Measurements from ENCODE around the gene RNF175. TPM values are rescaled to one million over a fixed set of nuclear protein-coding genes. Genes with fewer than 3 reads are reported as not detected.

RNF175 gene
- total and polyA plus RNA-seq, 7 donors, result 0.26 to 1.8 (median 0.99) TPM; not detected in 4

DNA sequence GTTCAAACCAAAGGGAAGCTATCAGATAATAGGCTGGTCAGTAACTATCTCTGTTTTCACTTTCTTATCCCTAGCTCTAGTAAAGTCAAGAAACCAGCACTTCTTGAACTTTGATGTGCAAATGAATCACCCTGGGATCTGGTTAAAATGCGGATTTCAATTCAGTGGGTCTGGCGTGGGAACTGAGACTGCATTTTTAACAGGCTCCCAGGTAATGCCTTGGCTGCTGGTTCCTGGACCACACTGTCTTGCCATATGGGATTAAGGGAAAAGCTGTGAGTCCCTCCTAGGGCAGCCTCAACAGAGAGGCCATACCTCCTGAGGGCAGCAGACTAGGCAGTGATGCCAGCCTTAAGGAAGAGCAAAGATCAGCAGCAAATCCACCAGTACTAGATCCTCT, 1.7 kb downstream of the RNF175 start:
- 82 to 89% methylated on average over 2 of the region's 2 CpGs for WGBS, 2 donors
- no peaks in the 10 kb centered on the region for H3K36me3 ChIP-seq
- TF ChIP-seq, protein P1, sequence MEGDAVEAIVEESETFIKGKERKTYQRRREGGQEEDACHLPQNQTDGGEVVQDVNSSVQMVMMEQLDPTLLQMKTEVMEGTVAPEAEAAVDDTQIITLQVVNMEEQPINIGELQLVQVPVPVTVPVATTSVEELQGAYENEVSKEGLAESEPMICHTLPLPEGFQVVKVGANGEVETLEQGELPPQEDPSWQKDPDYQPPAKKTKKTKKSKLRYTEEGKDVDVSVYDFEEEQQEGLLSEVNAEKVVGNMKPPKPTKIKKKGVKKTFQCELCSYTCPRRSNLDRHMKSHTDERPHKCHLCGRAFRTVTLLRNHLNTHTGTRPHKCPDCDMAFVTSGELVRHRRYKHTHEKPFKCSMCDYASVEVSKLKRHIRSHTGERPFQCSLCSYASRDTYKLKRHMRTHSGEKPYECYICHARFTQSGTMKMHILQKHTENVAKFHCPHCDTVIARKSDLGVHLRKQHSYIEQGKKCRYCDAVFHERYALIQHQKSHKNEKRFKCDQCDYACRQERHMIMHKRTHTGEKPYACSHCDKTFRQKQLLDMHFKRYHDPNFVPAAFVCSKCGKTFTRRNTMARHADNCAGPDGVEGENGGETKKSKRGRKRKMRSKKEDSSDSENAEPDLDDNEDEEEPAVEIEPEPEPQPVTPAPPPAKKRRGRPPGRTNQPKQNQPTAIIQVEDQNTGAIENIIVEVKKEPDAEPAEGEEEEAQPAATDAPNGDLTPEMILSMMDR (IDR thresholded peaks at IDR 0.05), result no peak
- TF ChIP-seq POLR2A (IDR thresholded peaks at IDR 0.05), result no peak
- no peak for TF ChIP-seq EP300 (IDR thresholded peaks at IDR 0.05)
- TF ChIP-seq POLR2AphosphoS5 (IDR thresholded peaks at IDR 0.05), result no peak
- no peak overlapping the region for H3K27ac ChIP-seq
- H3K27me3 ChIP-seq, result peaks cover 0 to 20% (median 6%) of the 10 kb centered on the region in 3 donors
- no peak for DNase-seq
- intact Hi-C loops (cut with DNase I), result no loop called here
- no peaks in the 10 kb centered on the region for H3K9me3 ChIP-seq
- H3K4me1 ChIP-seq, result peaks cover 0 to 12% (median 5%) of the 10 kb centered on the region in 4 donors
- no peak overlapping the region for H3K4me3 ChIP-seq

GRCh38 chr4:153757407-153757806, 2.4 kb downstream of the RNF175 start:
- TF ChIP-seq POLR2A (IDR thresholded peaks at IDR 0.05) (no peak), POLR2AphosphoS5 (IDR thresholded peaks at IDR 0.05) (no peak), EP300 (IDR thresholded peaks at IDR 0.05) (no peak)
- TF ChIP-seq, protein P1 (IDR thresholded peaks at IDR 0.05), result no peak
- H3K27ac ChIP-seq, result no peak overlapping the region
- peaks cover 0 to 20% (median 6%) of the 10 kb centered on the region in 3 donors for H3K27me3 ChIP-seq
- DNase-seq, result no peak
- no peak overlapping the region for H3K4me3 ChIP-seq
- no peaks in the 10 kb centered on the region for H3K9me3 ChIP-seq
- WGBS, 2 donors, result 73 to 79% methylated on average over 1 of the region's 1 CpG
- no peaks in the 10 kb centered on the region for H3K36me3 ChIP-seq
- peaks cover 0 to 12% (median 5%) of the 10 kb centered on the region in 4 donors for H3K4me1 ChIP-seq
- intact Hi-C loops (cut with DNase I), result no loop called here

DNA sequence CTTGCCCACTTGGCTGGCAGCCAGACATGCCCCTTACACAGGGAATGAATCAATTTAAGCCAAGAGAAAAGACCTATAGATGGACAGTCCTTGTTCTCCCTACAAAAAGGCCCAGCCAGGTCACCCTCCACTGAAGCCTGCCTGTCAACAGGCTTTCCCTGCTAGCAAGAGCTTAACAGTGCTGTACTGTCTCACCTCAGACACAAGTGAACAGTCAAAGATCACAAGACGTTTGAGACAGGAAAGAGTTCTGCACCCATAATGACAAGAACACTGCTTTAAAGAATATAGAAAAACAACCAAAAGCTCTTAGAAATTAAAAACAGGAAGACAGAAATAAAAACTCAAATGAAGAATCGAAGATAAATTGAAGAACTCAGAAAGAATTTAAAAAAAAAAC, 4.6 kb downstream of the RNF175 start:
- TF ChIP-seq POLR2AphosphoS5 (IDR thresholded peaks at IDR 0.05) (no peak), EP300 (IDR thresholded peaks at IDR 0.05) (no peak), POLR2A (IDR thresholded peaks at IDR 0.05) (no peak)
- TF ChIP-seq, protein P1 (IDR thresholded peaks at IDR 0.05), result no peak
- H3K4me3 ChIP-seq, result no peak overlapping the region
- peaks cover 0 to 11% (median 4%) of the 10 kb centered on the region in 4 donors for H3K4me1 ChIP-seq
- H3K27me3 ChIP-seq, result peaks cover 0 to 20% (median 2%) of the 10 kb centered on the region in 3 donors
- intact Hi-C loops (cut with DNase I), result no loop called here
- no peak for DNase-seq
- no peaks in the 10 kb centered on the region for H3K36me3 ChIP-seq
- H3K27ac ChIP-seq, result no peak overlapping the region
- WGBS, 2 donors, result 65 to 78% methylated on average over 2 of the region's 2 CpGs
- H3K9me3 ChIP-seq, result no peaks in the 10 kb centered on the region

- intact Hi-C loops (cut with DNase I), result loop anchor here (5.0 kb wide), 1 partner anchor 118 kb away; no protein-coding TSS in a partner anchor
These were observed 9.5 kb downstream of the RNF175 start for GRCh38 chr4:153750197-153750817.

More at GRCh38 chr4:153750197-153750817, 9.5 kb downstream of the RNF175 start:
- no peak overlapping the region for H3K4me3 ChIP-seq
- no peak for TF ChIP-seq EP300 (IDR thresholded peaks at IDR 0.05)
- TF ChIP-seq, protein P1 (IDR thresholded peaks at IDR 0.05), result peak in 3 of 4 experiments; percentile 26 to 51 (median 33)
- H3K4me1 ChIP-seq, result peaks cover 0 to 6% (median 0%) of the 10 kb centered on the region in 4 donors
- no peak overlapping the region for H3K27ac ChIP-seq
- no peaks in the 10 kb centered on the region for H3K27me3 ChIP-seq
- DNase-seq, result peak; percentile 72
- WGBS, 2 donors, result 29 to 39% methylated on average over 5 of the region's 5 CpGs
- no peaks in the 10 kb centered on the region for H3K36me3 ChIP-seq
- no peaks in the 10 kb centered on the region for H3K9me3 ChIP-seq

Measured in sigmoid colon (tissue), 7 donors.